Measurements from ENCODE around the gene TMEM225.
"Not testable (repeated sequence)": the region's sequence is repeated elsewhere in the genome, so short reads cannot be mapped to it uniquely, and the experiment has no call there.

TMEM225 gene

GRCh38 chr11:123899792-123900191 is 14.3 kb upstream of the TMEM225 start:
- no peak overlapping the region for H3K27ac ChIP-seq
- H3K4me3 ChIP-seq = no peak overlapping the region
- no peak for TF ChIP-seq CTCF (IDR thresholded peaks at IDR 0.05)
- DNase-seq (ENCODE audit: low spot score) = no peak

GRCh38 chr11:123892031-123892430 is 6.6 kb upstream of the TMEM225 start:
- no peak for TF ChIP-seq CTCF (IDR thresholded peaks at IDR 0.05)
- Histone ChIP-seq H3K27ac (no peak overlapping the region), H3K4me3 (no peak overlapping the region)
- no peak for DNase-seq (ENCODE audit: low spot score)

GRCh38 chr11:123880912-123881311 is 4.6 kb downstream of the TMEM225 start:
- DNase-seq (ENCODE audit: low spot score) = no peak
- H3K27ac ChIP-seq = no peak overlapping the region
- TF ChIP-seq CTCF (IDR thresholded peaks at IDR 0.05) = no peak
- no peak overlapping the region for H3K4me3 ChIP-seq

- not testable (repeated sequence) for H3K4me3 ChIP-seq; DNase-seq (ENCODE audit: low spot score)
These were observed 17.7 kb downstream of the TMEM225 start for GRCh38 chr11:123867795-123868194.

GRCh38 chr11:123865293-123865692 is 20.2 kb downstream of the TMEM225 start:
- not testable (repeated sequence) for H3K4me3 ChIP-seq; H3K27ac ChIP-seq; DNase-seq (ENCODE audit: low spot score)

More at GRCh38 chr11:123867795-123868194, 17.7 kb downstream of the TMEM225 start:
- H3K27ac ChIP-seq = not testable (repeated sequence)

- H3K4me3 ChIP-seq = no peak overlapping the region
- no peak overlapping the region for H3K27ac ChIP-seq
- no peak for TF ChIP-seq CTCF (IDR thresholded peaks at IDR 0.05)
- DNase-seq (ENCODE audit: low spot score) = no peak
These were observed 25.7 kb downstream of the TMEM225 start for GRCh38 chr11:123859731-123860130.

GRCh38 chr11:123856444-123856843 is 29.0 kb downstream of the TMEM225 start:
- Histone ChIP-seq H3K27ac (no peak overlapping the region), H3K4me3 (no peak overlapping the region)
- no peak for TF ChIP-seq CTCF (IDR thresholded peaks at IDR 0.05)
- no peak for DNase-seq (ENCODE audit: low spot score)

GRCh38 chr11:123853038-123853437 is 32.4 kb downstream of the TMEM225 start:
- no peak overlapping the region for H3K27ac ChIP-seq
- TF ChIP-seq CTCF (IDR thresholded peaks at IDR 0.05) = no peak
- DNase-seq (ENCODE audit: low spot score) = no peak
- H3K4me3 ChIP-seq = no peak overlapping the region

Measured in coronary artery (tissue), 2 donors.